NB4 (cell line): ENCODE data around the gene CREBBP.

Experiments
- CTCF ChIP-seq: IDR thresholded peaks from one replicate; pipeline ENCODE4 v1.5.1; 2012; ENCODE audit warnings: low read depth, low read length
- MYC ChIP-seq: IDR thresholded peaks from 2 replicates; pipeline ENCODE4 v1.6.1; 2011; ENCODE audit warnings: low read depth, low read length

- no peak for TF ChIP-seq CTCF
- TF ChIP-seq MYC, result no peak
Observed at GRCh38 chr16:3752984-3753383, 127.5 kb downstream of the CREBBP start.
